Activated effector memory CD4-positive, alpha-beta T cell treated with Interleukin-2 at 50 U/mL for 16 hours (primary cell): Measurements from ENCODE around the gene ANTXRL.
"Not testable (repeated sequence)": the region's sequence is repeated elsewhere in the genome, so short reads cannot be mapped to it uniquely, and the experiment has no call there.

ENCODE experiments used
- DNase-seq: peaks from one replicate; pipeline ENCODE4 v3.0.0-alpha.2; 2020

ANTXRL gene

DNA sequence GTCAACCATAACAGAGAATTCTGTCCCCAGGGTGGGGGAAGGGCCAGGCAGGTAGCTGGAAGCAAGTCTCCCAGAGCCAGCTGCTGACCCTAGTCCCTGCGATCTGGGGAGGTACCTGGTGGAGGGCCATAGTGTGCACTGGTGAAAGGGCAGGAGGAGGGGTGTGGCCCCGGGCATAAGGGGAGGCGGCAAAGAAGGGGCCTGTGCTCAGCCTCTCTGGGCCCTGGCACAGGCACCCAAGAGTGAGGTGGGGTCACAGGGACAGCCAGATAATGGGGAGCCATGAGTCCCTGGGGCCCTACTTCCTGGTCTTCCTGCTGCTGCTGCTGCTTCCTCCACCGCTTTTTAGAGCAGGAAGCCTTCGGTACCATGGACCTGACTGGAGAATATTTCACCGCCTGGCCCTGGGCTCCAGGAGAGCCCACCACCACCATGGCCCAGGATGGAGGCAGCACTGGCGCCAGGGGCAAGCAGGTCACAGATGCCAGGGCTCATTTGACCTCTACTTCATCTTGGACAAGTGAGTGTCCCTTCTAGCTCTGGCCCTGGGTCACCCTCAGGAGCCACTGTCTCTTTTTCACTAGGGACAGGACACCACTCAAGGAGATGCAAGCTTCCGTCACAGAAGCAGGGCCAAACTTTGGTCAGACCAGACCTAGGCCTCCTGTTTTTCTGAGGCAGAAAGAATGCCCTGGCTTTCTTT is at the start of gene ANTXRL:
Gene ANTXRL, plus strand, starts transcription at position 7 of the 703 bp plus-strand sequence. Its CDS starts 266 bp downstream, at position 273.
- no peak for DNase-seq

DNA sequence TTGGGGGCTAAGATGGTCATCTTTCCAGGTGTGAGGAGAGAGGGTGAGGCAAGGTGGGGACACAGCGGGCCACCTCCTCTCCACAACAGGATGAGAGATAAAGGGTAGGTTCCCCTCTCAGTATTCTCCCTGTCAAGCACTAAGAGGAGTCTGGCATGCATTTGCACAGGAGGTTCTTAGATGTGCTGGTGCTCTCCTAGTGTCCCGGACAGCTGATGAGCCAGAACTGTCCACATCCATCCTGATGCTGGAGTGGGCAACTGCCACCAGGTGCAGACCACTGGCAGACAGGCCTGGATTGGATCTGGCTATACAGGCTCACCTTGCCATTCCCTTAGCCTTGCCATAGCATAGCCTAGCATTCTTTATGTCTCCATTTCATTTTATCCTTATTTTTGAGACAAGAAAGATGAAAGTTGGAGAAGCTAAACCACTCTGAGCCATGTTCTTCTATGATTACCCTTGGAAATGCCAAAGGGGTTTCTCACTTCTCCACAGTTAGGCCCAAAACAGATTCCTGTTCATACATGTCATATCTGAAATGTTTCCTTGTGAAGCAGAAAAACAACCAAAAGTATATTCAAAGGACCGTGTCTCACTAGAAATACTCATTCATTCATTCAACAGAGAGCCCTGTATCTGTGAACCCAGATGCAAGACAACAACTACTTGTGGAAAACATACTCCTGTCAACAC is 48.8 kb upstream of the ANTXRL start:
- no peak for DNase-seq

DNA sequence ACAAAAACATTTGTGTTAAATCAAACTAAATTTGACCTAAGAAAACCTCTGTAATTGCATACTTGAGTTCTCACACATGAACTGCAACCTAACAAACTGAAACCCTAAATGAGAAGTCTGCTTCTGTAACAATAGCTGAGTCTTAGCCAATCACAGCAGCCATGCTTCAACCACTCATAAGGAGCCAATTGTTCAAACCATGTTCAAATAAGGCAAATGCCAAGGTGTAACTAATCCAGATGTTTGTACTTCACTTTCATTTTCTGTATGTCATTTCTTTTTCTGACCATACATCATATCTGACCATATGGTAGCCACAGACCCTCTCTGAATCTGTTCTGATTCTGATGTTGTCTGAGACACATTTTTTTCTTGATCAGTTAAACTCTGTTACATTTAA is 47.5 kb upstream of the ANTXRL start:
- no peak for DNase-seq

DNA sequence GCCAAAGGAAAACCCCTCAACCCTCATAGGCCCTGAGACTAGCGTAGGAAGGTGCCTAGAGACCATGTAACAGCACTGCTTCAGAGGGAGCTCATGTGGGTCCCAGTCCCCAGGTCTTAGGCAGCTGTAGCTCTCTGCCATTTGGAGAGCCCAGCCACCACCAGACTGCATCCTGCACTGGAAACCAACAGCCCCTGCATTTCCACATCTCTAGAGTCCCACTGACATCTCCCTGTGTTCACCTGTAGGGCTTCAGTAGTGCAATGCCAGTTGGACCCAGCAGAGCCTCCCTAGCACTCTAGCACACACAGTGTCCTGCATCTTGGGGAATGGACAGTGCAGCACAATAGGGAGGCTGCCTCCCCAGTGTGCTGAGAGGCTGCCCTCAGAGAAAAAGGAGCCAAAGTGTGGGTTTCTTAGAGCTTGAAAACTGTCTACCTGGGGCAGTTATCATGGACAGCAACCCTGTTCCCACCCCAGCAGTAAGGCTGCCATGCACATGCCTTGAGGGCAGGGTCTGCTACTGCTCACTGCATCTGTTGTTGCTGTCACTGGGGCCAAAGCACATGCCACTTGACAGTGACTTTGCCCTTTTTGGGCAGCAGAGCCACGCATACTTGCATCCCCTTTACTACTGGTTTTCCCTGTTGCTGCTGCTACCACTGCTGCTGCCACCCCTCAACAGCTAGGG is 46.7 kb upstream of the ANTXRL start:
- no peak for DNase-seq

DNA sequence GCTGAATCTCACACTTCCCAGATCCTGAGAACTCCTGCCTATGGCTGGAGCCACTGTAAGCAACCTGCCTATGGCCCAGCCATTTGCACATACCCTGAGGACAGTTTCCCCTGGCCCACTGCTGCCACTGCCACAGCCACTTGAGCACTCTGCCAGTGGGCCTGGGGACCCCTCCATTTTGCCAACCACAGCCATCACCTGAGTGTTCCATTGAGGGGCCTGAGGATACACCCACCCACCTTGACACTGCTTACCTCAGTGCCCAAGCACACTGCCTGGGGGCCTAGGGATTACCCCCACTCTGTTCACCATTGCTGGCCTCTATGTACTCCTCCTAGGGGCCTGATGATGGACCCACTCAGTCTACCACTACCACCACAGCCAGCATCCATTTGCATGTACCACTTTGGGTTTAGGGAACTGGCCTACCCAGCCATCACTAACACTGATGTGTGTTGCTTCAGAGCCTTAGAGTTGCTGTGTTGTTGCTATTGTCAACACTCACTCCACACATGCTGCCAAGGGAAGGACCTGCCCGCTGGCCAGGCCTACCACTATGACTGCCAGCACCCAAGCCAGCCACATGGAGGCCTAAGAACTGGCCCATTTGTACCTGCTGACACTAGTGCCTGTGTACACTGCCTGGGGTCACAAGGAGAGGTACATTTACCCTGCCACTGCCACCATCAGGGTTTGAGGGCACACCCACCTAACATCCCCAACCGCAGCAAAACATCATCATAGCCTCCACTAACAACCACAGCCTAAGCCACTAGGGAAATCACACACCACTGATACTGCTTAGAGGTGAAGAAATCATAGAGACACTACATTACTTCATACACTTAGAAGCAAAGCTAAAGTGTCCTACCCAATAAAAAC is 45.9 kb upstream of the ANTXRL start:
- DNase-seq, result no peak

DNA sequence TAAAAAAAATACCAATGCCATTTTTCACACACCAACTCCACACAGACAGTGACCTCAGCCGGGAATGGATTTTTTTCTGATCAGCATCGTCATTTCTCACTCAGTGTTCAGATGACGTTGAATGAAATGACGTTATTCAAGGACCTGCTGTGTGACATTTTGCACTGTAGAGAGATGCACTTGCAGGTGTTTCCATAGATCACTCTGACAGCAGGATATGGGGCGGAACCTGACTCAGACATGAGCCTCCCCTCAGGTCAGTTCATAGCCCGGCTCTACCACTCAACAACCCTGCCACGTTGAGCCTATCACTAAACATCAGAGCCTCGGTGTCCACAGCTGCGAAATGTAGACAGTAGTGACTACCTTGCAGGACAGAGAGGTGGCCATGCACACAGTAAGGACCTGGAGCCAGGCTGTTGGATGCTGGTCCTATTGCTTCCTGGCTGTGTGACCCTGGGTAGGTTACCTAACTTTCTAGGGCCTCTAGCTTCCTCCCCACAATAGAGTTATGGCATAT is 41.4 kb upstream of the ANTXRL start:
- no peak for DNase-seq

DNA sequence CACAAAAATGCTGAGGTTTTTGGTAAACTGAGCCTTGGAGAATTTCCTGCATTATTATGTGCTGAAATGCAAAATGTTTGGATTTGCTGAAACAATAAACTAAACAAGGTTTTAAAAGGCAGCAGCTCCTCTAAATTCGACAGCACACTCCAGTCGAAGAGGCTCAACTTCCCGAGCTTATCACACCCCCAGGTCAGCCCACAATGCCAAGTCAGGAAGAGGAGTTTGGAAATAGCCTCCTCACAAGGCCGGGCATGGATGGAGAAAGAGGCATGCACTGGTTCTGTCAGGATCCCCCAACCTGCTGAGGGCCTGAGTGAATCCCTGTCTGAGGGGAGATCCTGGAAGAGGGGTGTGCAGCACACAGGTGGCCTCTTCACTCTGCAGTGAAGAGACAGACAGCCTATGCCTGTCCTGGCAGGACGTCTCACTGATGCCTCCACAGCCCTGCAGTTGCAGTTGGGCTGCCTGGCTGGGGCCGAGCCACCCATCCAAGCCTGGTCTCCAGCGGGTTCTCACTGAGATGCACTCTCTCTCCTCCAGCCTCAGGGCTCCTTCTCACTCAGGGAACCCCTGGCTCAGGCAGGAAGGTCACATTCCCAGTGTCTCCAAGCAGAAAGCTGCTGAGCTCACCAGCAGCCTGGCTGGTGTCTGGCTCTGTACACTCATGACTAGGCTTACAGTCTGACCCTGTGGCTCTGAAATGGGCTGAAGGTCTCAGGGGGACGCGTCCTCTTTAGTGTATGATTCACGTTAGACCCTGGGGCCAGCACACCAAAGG is 40.2 kb upstream of the ANTXRL start:
- not testable (repeated sequence) for DNase-seq

DNA sequence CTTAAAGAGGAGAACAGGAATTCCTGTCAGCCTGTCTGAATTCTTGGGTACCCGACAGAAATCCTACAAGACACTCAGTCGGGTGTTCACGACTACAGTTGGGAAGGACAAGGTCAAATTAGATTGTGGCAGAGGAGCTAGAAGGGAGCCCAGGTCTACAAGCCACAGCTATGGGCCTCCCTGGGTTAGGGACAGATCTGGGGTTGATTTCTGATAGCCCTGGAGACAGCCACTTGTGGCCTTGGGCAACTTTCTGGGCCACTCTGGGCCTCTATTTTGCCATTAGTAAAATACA is 39.7 kb upstream of the ANTXRL start:
- DNase-seq, result no peak

DNA sequence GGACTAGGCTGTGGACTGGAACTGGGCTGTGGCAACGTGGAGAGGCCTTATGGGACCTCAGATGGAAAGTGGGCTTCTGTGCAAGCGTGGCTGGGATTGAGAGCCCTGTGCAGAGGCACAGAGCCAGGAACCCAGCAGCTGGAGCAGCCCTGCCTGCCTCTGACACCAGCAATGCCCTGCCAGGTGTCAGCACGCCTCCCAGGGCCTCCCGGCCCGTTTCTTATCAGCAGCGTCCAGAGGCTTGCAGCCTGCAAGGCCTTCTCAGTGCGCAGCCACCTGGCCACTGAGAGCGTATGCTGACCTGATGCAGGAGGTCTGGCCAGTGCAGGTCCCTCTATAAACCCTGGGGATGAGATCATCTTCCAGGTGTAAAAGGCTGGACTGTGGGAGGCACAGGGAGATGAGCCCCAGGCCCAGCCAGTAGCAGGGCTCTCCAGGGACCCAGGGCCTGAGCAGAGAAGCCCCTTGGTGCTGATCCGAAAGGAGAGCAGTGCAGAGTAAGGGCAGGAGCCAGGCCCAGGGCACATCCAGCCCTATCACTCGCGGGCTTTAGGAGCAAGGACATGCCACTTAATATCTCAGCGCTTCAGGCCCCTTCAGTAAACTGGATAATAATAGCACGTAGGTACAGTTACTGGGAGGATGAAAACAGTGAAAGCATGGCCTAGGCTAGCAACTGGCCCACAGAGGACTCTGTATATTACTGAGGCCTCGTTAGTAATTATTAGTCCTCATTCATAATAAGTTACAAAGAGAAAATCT is 38.8 kb upstream of the ANTXRL start:
- DNase-seq, result no peak

DNA sequence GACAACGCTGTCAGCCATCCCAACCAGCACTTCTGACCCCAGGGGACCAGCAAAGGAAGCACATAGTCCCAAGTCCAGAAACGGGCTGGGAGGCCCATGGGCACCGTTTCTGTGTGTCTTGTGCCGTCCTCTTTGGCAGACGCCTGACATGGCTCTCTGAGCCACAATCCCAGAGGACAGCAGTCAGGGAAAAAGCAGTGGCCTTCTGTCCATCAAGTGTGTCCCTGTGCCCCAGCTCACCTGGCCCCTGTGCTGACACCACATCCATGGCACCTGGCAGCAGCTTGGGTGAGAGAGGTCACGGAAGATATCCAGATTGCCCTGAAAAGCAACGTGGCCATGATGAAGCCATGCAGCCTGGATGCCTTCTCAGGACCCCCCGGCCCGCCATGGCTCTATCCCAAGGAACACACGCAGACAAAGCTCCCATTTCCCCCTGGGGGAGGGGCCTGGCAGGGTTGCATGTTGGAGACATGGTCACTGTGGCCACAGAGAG is 38.1 kb upstream of the ANTXRL start:
- no peak for DNase-seq

DNA sequence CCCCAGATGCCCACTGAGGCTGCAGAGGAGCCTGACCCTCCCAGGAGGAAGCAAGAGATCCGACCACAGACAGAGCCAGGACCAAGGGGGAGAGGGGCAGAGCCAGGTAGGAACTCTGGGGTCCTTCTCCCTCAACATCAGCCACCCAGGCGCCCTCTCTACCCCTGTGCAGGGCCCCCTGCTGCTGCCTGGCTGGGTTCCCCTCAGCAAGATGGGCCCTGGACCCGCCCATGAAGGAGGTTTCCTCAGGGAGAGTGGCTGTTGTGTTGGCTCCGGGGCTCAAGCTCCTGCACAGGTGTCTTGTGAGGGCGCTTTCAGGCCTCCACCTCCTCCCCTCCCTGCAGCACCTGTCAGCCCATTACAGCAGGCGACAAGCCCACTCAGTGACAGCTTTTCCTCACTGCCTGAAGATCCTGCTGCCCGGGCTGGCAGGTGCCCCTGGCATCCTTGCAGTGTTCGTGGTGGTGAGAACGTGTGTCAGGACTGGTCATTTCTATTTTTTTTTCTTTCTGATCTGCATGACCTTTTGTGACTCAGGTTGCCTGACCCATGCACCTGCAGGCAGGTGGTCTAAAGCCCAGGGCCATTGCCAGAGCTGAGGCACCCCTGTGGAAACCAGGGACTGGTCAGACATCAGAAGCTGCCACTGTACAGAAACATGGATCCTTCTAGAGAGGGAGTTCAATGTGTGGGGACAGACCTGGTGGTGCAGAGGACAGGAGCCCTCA is 37.0 kb upstream of the ANTXRL start:
- not testable (repeated sequence) for DNase-seq

DNA sequence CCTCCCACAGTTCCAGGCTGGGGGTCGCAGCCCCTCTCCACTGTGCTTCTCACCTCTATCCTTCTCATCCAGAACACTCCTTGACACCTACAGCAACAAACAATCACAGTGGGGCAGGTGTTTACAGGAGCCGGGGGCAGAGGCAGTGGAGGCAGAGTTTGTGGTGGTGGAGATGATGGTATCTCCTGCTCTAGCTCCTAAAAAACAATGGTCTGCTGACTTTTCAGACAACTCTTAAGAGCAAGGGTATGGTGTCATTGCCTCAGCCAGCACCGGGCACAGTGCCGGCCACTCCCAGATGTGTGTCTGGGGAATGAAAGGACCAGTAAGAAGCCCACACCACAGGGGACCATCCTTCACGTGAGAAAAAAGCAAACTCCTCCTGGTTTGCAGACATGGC is 36.3 kb upstream of the ANTXRL start:
- DNase-seq, result no peak

DNA sequence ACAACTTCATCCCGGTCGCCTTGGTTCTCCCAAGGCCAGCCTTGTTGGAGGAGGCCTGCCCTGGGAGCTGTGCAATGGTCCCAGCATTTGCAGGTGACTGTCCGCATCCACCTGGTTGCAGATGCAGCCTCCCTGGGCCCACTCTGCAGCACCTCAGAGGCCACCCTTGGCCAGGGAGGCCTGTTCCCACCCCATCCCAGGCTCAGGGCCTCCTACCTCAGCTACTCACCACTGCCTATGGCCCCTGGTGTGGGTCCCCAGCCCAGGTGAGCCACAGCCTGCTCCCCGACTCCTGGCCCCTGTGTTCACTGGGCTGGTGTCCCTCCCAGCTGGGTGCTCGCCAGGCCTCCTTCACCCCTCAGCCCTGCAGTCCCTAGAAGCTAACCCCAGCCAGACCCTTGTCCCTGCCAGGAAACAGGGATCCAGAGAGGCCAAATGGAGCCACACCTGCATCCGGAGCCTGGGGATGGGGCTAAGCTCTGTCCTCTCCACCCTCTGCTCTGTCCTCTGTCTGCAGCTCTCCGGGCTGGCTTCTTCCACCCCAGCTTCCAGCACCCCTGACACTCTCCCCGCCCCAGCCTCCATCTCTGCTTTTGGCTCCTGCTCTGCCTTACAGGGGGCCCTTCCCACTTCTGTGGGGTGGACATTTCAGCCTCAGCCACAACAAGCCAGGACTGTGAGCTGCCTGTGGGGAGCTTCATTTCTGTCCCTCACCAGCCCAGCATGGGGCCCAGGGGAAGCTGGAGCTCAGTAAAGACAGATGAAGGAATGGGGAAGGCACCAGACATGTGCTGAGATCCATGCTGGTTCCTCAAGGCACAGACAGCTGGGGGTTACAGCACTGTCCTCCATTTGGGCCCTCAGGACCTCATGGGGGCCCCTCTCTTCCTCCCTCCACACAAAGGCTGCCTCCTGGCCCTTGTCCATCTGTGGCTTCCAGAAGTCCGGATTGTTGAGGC is 35.6 kb upstream of the ANTXRL start:
- no peak for DNase-seq

DNA sequence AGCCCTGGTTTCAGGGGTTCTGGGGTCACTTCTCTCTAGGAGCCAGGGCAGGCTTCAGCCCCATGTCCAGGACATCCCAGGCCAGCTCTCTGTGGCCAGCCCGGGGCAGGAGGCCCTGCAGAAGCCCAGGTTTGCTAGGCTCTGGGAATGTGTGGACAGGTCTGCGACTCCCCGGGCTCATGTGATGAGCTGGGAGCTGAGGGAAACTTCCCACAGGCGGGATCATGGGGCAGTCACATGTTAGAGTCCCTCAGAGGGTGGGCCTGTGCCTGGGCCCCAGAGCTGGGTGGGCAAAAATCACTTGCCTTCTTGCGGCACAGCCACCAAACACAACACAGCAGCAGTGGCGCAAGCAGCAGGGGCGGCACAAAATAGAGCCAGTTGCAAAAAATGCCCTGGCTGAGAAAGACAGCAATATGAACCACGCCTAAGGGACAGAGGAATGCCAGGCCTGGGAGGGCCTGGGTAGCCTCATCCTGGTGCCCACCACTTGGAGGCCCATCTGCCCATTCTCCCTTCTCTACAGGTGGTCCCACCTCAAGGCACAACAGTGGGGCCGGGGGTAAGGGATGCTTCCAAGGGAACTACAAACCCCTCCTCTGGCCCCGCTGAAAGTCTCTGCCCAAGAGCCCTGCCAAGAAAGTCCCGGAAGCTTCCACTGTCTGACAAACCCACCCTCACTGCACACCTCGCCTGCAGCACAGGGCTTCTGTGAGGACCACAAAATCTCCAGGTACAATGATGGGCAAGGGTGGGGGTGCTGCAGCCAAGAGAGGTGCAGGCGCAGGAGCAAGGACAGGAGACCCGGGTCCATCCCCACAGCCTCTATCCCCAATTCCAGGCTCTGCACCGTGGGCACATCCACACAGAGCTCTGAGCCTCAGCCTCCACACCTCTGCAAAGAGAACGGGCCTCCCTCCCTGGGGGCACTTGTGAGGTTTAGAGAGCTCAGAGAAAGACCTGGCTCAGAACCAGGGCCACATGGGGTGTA is 34.6 kb upstream of the ANTXRL start:
- DNase-seq, result no peak

DNA sequence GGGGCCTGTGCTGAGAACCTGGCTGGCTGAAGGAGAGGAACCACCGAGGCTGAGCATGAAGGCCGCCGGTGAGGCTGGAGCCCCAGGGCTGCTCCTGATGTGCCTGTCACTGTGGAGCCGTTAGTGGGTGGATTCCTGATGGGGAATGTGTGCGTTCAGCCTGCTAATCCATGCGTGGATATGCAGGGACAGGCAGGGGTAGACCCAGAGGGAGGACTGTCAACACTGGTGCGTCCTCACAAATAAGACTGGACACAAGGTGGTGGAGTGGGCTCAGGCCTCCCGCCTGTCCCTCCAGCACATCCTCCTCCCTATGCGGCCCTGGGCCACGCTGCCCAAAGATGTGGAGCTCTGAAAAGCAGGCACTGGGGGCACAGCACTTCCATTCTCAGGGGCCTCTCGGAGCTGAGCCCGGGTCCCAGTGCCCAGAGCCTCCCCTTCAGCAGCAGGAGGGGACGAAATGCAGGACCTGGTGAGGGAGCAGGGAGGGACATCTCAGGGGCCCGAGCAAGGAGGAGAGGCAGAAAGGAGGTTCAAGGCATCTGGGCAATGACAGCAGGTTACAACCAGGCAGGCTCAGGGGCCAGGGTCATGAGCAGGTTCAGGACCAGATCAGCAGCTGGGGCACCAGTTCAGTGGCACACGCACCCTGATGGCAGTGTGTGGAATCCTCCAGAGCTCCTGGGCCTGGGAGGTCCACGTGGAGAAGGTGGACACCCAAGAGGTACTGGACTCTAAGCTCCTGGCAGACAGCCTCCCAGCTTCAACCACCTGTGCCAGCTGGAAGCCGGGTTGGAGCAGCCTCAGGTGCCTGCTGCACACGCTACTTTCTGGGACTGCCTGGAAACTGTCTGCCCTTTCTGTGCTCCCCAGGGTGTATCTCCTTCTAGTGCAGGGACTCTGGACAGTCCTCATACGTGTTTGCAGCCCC is 33.5 kb upstream of the ANTXRL start:
- no peak for DNase-seq

DNA sequence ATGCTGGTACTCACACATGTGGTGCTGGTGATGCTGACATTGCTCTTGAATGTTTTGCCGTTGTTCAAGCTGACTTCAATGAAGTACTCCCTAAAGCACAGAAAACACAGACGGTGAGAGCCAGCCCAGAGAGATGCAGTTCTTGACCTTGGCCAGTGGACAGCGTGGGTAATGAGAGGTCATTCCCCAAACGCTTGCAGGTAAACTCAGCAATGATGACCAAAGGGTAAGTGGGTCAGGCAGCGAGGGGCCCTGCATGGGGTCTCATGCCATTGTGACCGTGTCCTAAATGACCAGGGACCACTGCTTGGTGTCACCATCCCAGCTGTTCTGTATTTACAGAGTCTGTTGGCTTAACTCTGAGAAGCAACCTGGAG is 32.8 kb upstream of the ANTXRL start:
- no peak for DNase-seq

DNA sequence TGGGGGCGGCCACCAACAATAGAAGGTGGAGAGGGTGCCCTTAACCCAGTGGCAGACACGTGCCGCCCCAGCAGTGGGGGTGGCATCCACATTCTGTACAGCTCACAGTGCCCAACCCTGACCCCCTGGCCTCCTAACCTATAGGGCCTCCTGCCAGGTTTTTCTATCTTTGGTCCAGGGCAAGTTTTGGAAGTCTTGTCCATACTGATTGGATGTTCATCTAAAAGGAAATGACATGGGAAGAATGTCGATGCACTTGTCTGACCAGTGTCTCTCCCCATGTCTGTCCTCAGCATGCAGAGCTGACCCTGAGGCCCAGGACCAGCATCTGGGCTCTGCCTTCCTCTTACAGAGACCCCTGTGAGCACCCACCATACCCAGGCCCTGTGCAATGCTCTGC is 32.3 kb upstream of the ANTXRL start:
- no peak for DNase-seq
